ENCODE data around the gene BLVRA.
"Not testable (repeated sequence)": the region's sequence is repeated elsewhere in the genome, so short reads cannot be mapped to it uniquely, and the experiment has no call there.

BLVRA gene

GRCh38 chr7:43810195-43810941 is 51.9 kb downstream of the BLVRA start:
- DNase-seq: peak; percentile 69

GRCh38 chr7:43815373-43815772 is 56.9 kb downstream of the BLVRA start:
- no peak for DNase-seq

- not testable (repeated sequence) for DNase-seq
These were observed 57.7 kb downstream of the BLVRA start for GRCh38 chr7:43816046-43816797.

GRCh38 chr7:43823425-43823824 is 64.9 kb downstream of the BLVRA start:
- not testable (repeated sequence) for DNase-seq

GRCh38 chr7:43823941-43824340 is 65.5 kb downstream of the BLVRA start:
- DNase-seq: no peak

- DNase-seq: not testable (repeated sequence)
These were observed 66.0 kb downstream of the BLVRA start for GRCh38 chr7:43824513-43824912.

GRCh38 chr7:43824963-43825362 is 66.5 kb downstream of the BLVRA start:
- DNase-seq: no peak

GRCh38 chr7:43825391-43825808 is 66.9 kb downstream of the BLVRA start:
- DNase-seq: no peak

- not testable (repeated sequence) for DNase-seq
These were observed 72.4 kb downstream of the BLVRA start for GRCh38 chr7:43830917-43831316.

GRCh38 chr7:43834463-43835251 is 76.2 kb downstream of the BLVRA start:
- DNase-seq: peak; percentile 56

GRCh38 chr7:43838201-43838658 is 79.8 kb downstream of the BLVRA start:
- no peak for DNase-seq

- no peak for DNase-seq
These were observed 84.8 kb downstream of the BLVRA start for GRCh38 chr7:43843296-43843695.

- no peak for DNase-seq
These were observed 85.8 kb downstream of the BLVRA start for GRCh38 chr7:43844257-43844656.

GRCh38 chr7:43844662-43845061 is 86.2 kb downstream of the BLVRA start:
- DNase-seq: no peak

- no peak for DNase-seq
These were observed 89.0 kb downstream of the BLVRA start for GRCh38 chr7:43847496-43847895.

GRCh38 chr7:43849047-43849446 is 90.6 kb downstream of the BLVRA start:
- no peak for DNase-seq

GRCh38 chr7:43850348-43851116 is 92.1 kb downstream of the BLVRA start:
- no peak for DNase-seq

- DNase-seq: no peak
These were observed 93.3 kb downstream of the BLVRA start for GRCh38 chr7:43851805-43852204.

GRCh38 chr7:43855176-43855575 is 96.7 kb downstream of the BLVRA start:
- no peak for DNase-seq

GRCh38 chr7:43856316-43856715 is 97.8 kb downstream of the BLVRA start:
- DNase-seq: no peak

All from activated CD4-positive, alpha-beta T cell treated with anti-CD3 and anti-CD28 coated beads for 48 hours (primary cell).